Ecto neural progenitor cell (in vitro differentiated cells): Measurements from ENCODE around the gene GRIN2A.

Experiments
- DNase-seq: peaks from one replicate; pipeline ENCODE4 v3.0.0-alpha.2; 2018; ENCODE audit warnings: low spot score

GRIN2A gene

DNA sequence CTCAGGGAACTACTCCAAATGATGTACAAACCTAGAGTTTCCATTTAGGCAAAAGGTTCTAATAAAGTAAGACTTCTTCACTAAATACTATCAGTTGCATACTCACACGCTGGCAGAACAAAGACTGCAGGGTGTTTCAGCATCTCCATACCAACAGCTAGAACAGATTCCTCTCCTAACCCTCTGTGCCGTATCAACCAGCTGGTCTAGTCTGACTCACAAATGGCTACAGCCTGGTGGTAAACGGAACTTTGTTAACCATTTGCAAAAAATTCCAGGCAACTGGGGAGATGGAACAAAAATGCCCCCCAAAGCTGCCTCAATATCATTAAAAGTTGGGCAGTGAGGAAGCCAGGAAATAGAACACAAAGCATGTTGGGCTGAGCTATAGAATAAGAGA, 217.1 kb downstream of the GRIN2A start:
- DNase-seq = no peak

DNA sequence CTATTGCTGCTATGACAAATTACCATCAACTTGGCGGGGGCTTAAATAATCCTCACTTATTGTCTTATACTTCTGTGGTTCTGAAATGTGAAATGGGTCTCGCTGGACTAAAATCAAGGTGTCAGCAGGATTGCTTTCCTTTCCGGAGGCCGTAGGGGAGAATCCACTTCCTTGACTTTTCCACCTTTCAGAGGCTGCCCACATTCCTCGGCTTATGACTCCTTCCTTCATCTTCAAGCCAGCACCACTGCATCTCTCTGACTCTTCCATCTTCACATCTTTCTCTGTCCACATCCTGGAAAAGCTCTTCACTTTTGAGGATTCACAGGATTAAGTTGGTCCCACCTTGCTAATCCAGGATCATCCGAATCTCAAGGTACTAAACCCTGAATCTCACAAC, 217.8 kb downstream of the GRIN2A start:
- no peak for DNase-seq

DNA sequence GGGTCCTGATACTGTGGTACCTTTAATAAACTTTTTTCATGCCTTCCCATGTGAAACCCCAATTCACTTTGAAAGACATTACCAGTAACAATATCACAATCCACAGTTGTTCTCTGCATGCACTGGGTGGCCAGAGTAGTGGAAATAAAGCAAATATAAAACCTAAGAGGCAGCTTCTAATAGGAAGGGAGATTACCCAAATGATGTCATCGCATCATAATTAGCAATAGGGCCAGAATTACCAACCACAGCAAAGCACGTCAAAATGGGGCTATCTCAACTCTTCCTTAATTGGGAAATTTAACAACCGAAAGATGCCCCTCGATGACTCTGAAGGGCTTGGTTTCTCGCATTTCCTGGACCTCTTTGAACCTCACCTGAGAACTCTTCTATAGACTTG, 224.8 kb downstream of the GRIN2A start:
- DNase-seq = no peak

DNA sequence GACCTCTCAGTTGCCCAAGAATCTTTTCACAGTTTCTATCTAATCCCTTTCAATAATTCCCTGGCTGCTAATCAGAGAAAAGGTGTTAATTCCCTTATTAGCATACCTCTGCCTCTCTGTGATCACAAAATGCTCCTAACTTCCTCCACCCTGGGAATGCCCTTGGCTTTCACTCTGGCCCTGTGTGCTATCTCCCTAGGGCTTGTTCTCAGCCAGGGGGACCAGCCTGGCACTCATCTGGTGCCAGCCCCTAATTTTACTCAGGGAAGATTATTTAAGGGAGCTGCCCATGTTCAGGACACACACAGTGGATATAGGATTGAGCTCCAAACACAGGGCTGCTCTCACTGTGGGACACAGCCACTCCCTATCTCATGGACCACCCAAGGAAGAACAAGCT, 225.2 kb downstream of the GRIN2A start:
- no peak for DNase-seq

DNA sequence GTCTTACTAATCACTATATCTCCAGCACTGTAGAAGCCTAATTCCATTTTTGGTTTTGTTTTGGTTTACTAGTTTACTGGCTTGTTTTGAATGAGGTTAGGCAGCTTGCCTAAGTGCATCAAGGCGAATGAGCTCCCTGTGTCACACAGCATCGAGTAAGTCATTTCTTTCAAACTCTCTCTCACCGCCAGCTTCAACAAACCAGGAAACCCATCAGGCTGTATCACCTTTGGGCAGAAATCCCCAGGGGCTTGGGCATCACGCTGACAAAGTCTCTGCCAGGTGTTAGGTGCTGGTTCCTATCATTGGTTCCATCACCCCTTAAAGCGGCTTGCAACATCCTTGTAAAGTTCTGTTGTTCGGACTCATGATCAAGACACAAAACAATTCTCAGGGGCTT, 226.6 kb downstream of the GRIN2A start:
- no peak for DNase-seq

DNA sequence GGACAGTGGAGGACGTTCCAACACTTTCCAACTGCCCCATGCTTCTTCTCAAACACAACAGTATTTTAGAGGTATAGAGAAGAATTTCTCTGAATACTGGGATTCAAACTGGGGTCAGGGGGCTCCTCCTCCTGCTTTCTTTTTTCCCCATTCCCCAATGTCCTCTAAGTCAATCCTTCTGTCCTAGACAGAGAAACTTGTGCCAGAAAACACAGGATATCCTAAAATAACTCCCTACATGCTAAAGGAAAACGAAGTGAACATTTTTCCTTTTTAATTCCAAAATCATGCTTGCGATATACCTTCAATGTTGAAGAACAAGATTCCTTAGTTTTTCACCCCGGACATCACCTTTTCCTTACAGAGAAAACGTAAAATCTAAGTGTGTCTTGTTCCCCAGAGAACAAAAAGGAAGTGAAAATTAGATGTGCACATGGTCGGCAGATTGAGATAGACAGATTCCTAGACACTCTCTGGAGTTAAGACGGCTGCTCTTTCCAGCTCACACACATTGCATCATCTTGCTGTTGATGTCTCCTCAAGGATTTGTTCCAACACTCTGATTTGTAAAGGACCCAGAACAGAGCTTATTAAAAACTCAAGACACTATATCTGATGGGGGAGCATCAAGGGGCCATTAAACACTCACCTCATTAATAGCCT, 228.2 kb downstream of the GRIN2A start:
- DNase-seq = no peak

DNA sequence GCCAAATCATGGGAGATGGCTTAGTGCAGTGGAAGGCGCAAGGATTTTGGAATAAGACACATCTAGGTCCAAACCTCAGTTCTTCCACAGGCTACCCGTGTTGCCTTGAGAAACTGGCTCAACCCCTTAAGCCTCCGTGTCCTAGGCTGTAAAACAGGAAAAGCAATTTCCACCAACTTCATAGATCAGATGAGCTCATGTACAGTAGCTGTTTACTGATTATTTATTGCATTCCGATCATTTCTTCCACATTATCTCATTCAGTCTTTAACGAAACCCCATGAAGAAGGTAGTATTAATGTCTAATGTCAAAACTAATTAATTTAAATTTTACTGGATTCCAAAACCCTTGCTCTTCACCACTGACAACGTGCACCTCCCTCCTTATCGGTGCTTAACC, 231.6 kb downstream of the GRIN2A start:
- DNase-seq = no peak

DNA sequence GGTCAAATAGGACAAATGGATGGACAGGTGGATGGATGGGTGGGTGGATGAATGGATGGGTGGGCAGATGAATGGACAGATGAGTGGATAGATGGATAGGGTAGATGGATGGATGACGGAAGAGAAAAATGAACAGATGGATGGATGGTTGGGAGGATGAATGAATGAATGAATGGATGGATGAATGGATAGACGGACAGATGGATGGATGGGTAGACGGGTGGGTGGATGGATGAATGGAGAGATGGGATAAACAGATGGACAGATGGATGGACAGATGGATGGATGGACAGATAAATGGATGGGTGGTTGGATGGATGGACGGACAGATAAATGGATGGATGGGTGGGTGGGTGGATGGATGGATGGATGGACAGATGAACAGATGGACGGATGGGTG, 232.8 kb downstream of the GRIN2A start:
- DNase-seq = no peak

DNA sequence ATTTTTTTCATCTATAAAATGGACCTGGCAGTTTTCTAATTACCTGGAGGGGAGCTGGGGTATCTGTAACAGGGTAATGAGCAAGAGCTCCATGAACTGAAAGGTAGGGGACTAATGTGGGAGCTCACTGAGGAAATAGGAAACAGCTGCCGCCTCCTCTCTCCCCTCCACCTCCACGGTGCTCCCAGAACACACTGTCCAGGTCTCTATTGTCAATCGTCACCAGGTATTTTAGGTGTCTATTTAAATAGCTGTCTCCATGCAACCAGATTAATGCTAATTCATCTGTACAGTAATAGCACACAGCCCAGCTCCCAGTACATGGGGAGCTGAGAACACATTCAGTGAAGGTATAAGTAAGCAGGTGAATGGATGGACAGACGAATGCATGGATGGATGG, 233.3 kb downstream of the GRIN2A start:
- DNase-seq = no peak

DNA sequence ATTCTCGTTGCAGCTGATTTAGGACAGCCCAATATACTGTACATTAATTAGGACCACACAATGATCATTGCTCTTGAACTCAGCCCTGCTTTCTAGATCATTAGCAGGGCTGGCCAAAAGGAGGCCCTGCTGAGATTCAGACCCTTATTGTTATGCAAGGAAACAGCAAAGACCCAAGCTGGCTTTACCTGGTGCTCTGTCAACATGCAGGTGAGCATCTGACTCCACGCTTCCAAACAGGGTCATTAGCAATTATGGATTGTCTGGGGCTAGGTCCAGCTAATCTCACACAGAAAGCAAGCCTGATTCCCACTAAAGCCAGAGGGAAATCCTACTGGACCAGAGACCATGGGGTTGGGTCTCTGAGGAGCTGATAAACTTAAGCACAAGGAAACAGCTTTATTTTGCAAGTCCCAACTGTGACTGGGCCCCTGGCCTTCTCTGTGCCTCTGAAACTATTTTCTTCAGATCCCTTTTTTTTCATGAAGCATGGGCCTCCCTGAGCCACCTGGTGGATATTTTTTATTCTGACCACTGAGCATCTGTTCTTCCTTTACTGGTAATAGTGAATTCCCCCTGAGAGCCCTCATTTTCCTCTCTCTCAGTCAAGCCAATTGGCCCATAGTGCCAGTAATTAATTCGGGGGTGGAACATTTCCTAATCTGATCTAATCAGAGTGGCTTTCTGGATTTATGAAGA, 236.1 kb downstream of the GRIN2A start:
- DNase-seq = no peak

DNA sequence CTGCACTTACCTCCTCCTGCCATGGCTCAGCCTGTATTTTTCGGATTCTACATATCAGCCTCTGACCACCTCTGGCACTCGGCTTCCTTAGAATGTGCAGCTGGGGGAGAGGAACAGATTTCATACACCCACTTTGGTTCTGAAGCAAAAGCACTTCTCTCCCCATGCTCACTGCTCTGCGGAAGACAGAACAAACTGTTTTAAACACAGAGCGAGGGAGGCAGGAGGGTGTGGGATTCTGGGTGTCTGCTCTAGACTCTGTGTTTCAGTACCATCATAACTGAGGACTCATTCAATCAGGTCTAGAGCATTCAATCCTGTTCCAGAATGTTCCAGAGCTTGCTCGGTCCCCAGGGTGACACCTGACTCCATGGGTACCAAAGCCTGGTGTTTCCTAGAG, 239.1 kb downstream of the GRIN2A start:
- no peak for DNase-seq

DNA sequence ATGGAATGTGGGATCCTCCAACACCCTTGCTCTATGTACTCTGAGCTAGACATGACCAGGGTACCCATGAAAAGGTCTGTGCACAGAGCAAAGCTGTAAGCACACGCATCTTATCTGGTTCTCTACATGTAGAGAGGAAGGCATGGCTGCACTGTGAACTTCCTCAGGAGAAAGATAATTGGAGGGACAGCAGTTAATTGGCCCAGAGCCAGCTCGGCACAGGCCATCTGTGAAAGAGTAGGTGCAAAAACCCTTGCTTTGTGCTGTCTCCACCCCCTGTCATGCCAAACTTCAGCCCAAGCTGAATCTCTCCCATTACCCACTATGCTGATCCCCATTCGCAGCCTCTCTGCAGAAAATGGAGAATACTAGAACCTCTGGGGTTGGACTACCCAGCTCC, 241.0 kb downstream of the GRIN2A start:
- no peak for DNase-seq

DNA sequence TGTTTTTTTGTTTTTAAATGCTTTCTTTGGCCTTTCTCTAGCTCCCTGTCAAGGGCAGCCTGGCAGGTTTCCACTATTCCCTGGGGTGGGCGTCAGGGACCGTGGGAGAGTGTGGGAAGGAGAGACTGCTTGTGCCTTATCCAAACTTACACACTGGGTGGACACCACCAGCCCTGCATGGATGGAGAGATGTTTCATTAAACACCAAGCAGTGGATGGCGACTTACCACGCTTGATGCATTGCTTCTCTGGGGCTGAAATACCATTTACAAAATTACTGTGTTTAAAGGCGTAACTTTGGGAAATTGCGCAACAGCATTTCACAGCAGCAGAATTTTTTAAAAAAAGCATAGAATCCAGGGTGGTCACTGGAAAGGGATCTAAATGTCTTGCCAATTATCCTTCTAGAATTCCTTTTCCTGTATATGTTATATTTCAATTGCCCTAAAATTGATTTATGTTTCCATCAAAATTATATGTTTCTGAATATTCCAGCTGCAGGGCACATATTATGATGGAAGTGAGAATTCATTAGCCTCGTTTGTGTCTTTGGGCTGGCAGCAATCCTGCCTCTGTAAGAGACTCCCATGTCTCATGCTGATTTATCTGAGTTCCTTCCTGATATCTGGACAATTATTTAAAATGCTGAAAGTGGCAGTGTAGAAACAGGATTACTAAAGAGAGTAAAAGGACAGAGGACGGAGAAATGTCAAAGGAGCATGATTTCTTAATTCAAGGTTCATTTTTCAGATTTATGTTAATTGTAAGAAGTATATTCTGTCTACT, 247.3 kb downstream of the GRIN2A start:
- peak; percentile 2 for DNase-seq

DNA sequence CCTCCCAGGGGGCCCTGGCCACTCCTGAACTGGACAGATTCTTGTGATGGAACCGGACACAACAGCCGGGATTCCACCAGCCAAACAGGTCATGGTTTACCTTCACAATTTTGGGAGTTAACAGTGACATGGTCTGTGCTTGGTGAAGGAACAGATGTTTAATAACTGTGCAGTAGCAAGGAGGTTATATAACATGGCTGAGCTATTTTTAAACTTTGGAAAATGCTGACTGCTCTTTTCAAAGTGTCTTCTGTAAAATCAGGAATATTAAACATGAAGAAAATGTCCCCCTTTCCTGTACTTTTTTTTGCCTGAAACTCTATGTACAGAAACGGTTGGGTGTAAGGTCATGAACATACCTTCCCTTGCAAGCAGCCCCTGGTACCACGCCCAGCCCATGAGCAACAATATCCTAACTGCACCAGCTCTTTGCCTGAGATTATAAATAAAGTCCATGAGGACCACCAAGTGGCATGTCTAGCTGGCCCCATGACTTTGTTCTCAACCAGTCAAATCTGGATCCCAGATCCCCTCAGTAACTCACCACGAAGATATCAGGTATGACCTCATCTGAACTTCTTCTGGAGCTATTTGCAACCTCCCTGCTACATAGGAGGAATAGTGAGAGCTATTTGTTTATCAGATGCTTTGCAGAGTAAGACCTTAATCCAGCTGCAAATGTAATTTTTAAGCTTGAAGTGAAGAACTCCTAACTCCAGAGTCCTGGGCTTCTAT, 249.1 kb downstream of the GRIN2A start:
- peak; percentile 11 for DNase-seq

DNA sequence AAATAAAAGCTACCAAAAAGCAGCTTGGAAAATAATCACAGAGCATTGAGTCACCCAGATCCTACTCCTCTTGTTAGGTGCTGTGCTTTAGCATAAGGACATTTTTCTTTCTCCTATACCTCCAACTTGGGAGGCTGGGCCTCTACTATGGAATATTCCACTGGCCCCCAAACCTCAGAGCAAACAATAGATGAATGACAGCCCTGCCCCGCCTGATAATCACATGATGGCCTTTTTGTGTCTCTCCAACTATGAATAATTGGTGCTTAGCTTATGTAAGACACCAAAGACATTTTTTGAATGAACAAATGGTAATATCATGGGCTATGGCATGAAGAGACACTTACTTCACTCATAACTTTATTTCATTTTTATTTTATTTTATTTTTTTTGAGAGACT, 250.2 kb downstream of the GRIN2A start:
- peak; percentile 6 for DNase-seq

DNA sequence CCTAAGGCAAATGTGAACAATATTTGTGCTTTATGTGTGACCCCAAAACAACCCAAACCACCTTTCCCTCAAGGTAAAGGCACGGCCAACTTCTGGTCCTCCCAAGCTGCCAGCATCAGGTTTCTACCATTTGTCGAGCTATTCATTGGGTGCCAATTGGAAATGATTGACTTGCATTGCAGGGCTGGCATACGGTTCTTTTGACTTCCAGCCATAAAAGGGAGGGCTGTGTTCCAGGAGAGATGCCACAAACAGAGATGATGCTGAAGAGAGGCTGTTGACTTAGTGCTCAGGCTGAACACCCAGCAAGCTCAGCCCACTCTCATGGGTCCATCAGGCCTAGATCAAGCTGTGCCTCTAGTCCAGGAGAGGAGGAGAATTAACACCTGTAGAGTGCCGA, 252.4 kb downstream of the GRIN2A start:
- DNase-seq = no peak

DNA sequence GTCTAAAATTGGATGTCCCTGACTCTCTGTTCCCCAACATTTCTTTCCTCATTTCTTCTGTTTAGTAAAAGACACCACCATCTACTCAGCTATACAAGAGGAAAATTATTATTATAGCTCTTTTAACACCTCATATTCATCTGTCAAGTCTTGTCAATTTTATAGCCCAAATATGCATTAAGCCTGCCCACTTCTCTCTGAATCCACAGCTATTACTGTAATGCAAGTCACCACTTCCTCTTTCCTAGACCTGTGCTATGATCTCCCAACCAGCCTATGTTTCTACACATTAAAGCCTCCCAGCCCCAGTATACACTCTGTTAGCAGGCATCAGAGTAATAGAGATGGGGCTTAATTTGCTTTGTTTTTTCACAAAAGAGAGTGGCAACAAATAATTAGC, 252.9 kb downstream of the GRIN2A start:
- no peak for DNase-seq

DNA sequence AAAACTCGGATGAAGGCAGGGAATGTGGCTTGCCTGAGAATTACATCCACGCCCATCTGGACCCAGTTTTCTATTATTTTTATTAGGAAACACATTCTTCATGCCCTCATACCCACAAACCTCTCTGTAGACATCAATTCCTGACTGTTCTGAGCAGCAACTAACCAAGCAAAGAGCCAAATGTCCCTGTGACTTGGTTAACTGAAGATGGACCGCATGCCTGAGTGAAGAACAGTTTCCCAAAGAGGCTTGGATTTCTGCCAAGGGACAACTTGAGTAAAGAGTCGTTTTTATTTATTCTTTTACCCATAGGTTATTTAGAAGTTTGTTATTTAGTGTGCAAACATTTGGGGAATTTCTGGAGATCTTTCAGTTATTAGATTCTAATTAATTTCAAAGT, 259.8 kb downstream of the GRIN2A start:
- DNase-seq = no peak

DNA sequence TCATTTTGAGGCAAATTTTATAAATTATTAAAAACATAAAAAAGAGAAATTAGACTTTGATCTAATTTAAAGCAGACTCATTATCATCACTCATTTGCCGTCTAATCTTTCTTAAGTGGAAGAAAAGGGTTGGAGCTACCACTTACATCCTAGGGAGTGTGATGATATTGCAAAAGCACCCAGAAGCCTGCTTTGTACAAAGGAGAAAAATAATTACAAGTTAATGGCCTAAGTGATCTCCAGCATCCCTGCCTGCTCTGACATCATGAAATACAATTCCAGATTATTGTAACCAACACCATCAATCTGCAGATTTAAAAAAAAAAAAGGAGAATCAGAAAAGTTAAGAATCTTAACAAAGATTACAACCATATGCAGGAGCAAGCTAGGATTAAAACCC, 260.2 kb downstream of the GRIN2A start:
- DNase-seq = no peak

DNA sequence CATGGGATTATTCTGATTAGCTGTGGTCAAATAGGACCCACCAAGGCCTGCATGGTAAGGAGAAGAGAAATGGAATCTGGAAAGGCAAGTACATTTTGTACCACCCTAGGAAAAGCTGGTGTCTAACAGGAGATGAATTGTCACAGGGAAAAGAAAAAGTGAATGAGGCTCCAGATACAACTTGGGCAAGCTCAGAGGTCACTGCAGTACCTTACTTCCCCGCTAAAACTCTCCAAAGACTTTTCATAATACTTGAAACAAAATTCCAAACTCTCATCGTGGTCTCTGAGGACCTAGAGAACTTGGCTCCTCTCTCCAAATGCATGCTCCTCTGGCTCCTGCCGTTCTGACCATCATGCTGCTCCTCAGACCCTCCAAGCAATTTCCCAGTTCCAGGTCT, 262.8 kb downstream of the GRIN2A start:
- no peak for DNase-seq

DNA sequence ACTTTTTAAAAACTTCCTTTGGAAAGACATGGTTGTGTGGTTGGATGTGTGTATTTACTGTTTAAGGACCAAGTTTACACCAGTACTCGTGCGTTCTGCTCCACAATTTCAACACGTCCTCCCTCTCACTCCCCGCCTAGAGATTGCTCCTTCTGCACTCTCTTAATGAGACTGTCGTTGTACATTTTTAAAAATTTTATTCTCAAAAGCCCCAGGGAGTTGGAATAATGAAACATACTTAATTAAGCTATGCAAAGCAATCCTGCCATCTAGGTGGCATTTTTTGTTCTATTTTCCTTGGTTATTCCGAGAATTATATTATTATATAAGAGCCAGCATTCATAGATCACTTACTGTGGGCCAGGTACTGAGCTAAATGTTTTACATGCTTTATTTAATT, 264.5 kb downstream of the GRIN2A start:
- DNase-seq = no peak

DNA sequence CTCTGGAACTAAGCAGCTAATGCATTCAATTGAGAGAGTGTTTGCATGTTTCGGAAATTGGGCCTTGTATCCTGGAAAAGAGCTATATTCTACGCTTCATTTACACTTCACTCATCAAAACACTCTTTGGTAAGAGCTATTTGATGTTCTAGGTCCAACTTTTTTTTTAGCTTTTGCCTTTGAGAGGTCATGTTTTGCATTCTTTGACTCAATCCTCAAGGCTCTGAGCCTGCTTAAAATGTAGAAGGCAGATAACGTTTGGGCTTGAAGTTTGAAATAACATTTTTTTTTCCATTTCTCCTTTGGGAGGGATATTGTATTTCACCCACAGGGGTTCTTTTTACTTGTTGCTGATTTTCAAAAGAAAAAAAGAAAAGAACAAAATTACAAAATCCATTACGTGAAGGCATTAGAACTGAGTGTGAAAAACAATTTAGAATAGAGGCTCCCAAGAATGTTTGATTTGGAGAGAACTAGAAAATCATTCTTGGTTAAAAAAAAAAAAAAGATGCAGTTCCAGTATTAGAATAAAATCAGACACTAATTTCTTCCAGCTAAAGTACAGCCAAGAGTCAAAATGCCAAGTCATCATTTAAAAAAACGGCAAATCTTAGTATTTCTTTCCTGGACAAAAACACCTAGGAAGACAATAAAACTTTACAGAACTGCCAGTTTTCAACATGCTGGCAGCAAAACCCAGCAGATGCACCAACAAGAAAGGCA, 268.5 kb downstream of the GRIN2A start:
- no peak for DNase-seq
